ENCODE results near the gene HHIP.

The HHIP gene

GRCh38 chr4:144709793-144710525, 64.0 kb downstream of the HHIP start:
- no peak for DNase-seq (ENCODE audit: low spot score)

- no peak for DNase-seq (ENCODE audit: low spot score)
Observed at GRCh38 chr4:144710526-144710912, 64.6 kb downstream of the HHIP start.

GRCh38 chr4:144711700-144712456, 65.9 kb downstream of the HHIP start:
- DNase-seq (ENCODE audit: low spot score) = no peak

GRCh38 chr4:144712775-144713174, 66.8 kb downstream of the HHIP start:
- no peak for DNase-seq (ENCODE audit: low spot score)

GRCh38 chr4:144714166-144714565, 68.2 kb downstream of the HHIP start:
- no peak for DNase-seq (ENCODE audit: low spot score)

- DNase-seq (ENCODE audit: low spot score) = no peak
Observed at GRCh38 chr4:144715230-144715629, 69.3 kb downstream of the HHIP start.

- DNase-seq (ENCODE audit: low spot score) = no peak
Observed at GRCh38 chr4:144716778-144717177, 70.8 kb downstream of the HHIP start.

GRCh38 chr4:144718958-144719512, 73.1 kb downstream of the HHIP start:
- no peak for DNase-seq (ENCODE audit: low spot score)

GRCh38 chr4:144720491-144720890, 74.5 kb downstream of the HHIP start:
- no peak for DNase-seq (ENCODE audit: low spot score)

GRCh38 chr4:144721994-144722393, 76.0 kb downstream of the HHIP start:
- no peak for DNase-seq (ENCODE audit: low spot score)

GRCh38 chr4:144723471-144723870, 77.5 kb downstream of the HHIP start:
- DNase-seq (ENCODE audit: low spot score) = no peak

- no peak for DNase-seq (ENCODE audit: low spot score)
Observed at GRCh38 chr4:144729175-144729574, 83.2 kb downstream of the HHIP start.

GRCh38 chr4:144732584-144733428, 86.8 kb downstream of the HHIP start:
- DNase-seq (ENCODE audit: low spot score) = no peak

- no peak for DNase-seq (ENCODE audit: low spot score)
Observed at GRCh38 chr4:144733566-144733965, 87.6 kb downstream of the HHIP start.

- DNase-seq (ENCODE audit: low spot score) = no peak
Observed at GRCh38 chr4:144734522-144734921, 88.6 kb downstream of the HHIP start.

GRCh38 chr4:144738649-144739048, 92.7 kb downstream of the HHIP start:
- DNase-seq (ENCODE audit: low spot score) = no peak

GRCh38 chr4:144739511-144740033, 93.6 kb downstream of the HHIP start:
- DNase-seq (ENCODE audit: low spot score) = no peak

GRCh38 chr4:144740316-144740715, 94.4 kb downstream of the HHIP start:
- no peak for DNase-seq (ENCODE audit: low spot score)

- no peak for DNase-seq (ENCODE audit: low spot score)
Observed at GRCh38 chr4:144748814-144749555, 103.0 kb downstream of the HHIP start.

GRCh38 chr4:144750348-144750747, 104.4 kb downstream of the HHIP start:
- no peak for DNase-seq (ENCODE audit: low spot score)

Data from hepatic stellate cell (primary cell).